Measurements from ENCODE around the gene HNRNPA0.
"Not testable (repeated sequence)": the region's sequence is repeated elsewhere in the genome, so short reads cannot be mapped to it uniquely, and the experiment has no call there.

HNRNPA0 gene
- 96.4 to 215 (median 173) reads per million in 9 experiments for total RNA-seq

GRCh38 chr5:137754188-137754960 lies at the start of gene HNRNPA0:
Gene HNRNPA0, minus strand, starts transcription at chr5:137754363. Its CDS starts 297 bp downstream, at chr5:137754066.
- Mint-ChIP-seq H3K27ac (peak within 1 kb of the TSS; percentile 100), H3K27me3 (peaks cover 8 to 14% of the 10 kb centered on the region in 2 donors), H3K36me3 (ENCODE audit: insufficient read depth) (peaks cover 49% of the 10 kb centered on the region), H3K4me1 (ENCODE audit: low read depth in 2 of 2) (peaks cover 22 to 23% of the 10 kb centered on the region in 2 donors), H3K9me3 (no peaks in the 10 kb centered on the region), H3K4me3 (peak within 1 kb of the TSS; percentile 95 to 98)
- DNase-seq (peak; percentile 95 to 96 (median 95)), ATAC-seq (replicated peaks) (peak; percentile 81)

DNA sequence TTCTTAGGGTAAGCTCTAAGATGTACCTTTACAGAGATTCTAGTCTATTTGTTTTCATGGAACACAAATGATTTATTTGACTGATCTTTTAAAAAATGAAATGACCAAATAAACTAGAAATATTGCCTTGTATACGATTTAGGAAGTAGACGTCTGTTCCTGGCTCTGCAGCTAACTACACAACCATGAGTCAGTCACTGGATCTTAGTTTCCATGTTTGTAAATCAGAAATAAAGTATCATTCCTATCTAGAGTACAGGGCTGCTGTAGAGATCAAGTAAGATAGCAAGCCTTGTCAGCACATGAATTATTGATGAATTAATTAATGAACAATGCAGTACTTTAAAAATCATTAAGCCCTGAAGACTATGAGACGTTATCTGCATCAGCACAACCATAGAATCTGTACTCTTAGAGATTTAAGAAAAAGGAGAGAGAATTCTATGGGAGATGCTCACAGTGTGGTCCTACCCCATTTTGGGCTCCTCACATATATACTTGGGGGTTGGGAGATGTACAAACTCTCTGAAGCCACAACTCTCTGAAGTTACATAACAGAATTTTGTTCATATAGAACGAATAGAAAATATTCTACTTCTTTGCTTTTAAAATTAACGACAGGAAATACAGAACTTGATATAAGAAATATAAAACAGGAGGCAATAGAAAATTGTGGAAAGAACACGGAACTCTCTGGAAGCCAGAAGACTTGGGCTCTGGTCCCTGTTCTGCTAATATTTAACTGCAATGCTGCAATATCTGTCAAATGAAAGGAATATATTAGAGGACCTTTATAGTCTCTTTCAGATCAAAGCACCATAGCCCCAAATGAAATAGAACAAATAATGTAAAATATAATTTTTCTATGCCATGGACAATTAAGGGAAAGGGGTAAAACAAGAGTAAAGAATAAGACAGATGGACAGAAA lies 48.4 kb upstream of the HNRNPA0 start:
- peaks cover 0 to 9% of the 10 kb centered on the region in 2 donors for H3K27me3 Mint-ChIP-seq

GRCh38 chr5:137800700-137801411 lies 46.7 kb upstream of the HNRNPA0 start:
- peaks cover 0 to 9% of the 10 kb centered on the region in 2 donors for H3K27me3 Mint-ChIP-seq
- H3K27ac Mint-ChIP-seq, result no peak overlapping the region
- H3K9me3 Mint-ChIP-seq, result no peaks in the 10 kb centered on the region
- H3K4me1 Mint-ChIP-seq (ENCODE audit: low read depth in 2 of 2), result no peaks in the 10 kb centered on the region
- H3K36me3 Mint-ChIP-seq (ENCODE audit: insufficient read depth), result no peaks in the 10 kb centered on the region
- no peak for DNase-seq
- no peak overlapping the region for H3K4me3 Mint-ChIP-seq
- ATAC-seq (replicated peaks), result no peak

More for the DNA sequence above, 48.4 kb upstream of the HNRNPA0 start:
- H3K9me3 Mint-ChIP-seq, result no peaks in the 10 kb centered on the region
- no peaks in the 10 kb centered on the region for H3K4me1 Mint-ChIP-seq (ENCODE audit: low read depth in 2 of 2)
- no peak overlapping the region for H3K4me3 Mint-ChIP-seq
- no peak overlapping the region for H3K27ac Mint-ChIP-seq
- ATAC-seq (replicated peaks) (no peak), DNase-seq (no peak)
- H3K36me3 Mint-ChIP-seq (ENCODE audit: insufficient read depth), result no peaks in the 10 kb centered on the region

DNA sequence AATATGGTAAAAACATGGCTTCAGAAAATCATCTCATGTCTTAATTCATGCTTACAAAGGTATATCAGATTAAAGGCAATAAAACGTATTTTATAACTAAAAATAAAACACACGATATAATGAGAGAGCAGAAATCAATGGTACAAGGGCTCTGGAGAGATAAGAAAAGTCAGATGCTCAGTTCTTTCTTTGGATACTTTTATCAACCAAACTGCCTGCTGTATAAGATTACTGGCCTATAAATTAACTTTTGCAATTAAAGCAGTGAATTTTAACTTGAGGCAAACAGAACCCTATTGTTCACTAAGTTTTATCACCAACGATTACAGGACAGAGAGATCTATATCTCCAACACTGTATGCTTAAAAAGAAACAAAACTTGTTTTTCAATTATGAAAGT lies 42.1 kb upstream of the HNRNPA0 start:
- DNase-seq, result no peak
- Mint-ChIP-seq H3K9me3 (no peaks in the 10 kb centered on the region), H3K27ac (no peak overlapping the region), H3K4me3 (no peak overlapping the region), H3K27me3 (no peaks in the 10 kb centered on the region), H3K36me3 (ENCODE audit: insufficient read depth) (no peaks in the 10 kb centered on the region), H3K4me1 (ENCODE audit: low read depth in 2 of 2) (no peaks in the 10 kb centered on the region)
- ATAC-seq (replicated peaks), result no peak

DNA sequence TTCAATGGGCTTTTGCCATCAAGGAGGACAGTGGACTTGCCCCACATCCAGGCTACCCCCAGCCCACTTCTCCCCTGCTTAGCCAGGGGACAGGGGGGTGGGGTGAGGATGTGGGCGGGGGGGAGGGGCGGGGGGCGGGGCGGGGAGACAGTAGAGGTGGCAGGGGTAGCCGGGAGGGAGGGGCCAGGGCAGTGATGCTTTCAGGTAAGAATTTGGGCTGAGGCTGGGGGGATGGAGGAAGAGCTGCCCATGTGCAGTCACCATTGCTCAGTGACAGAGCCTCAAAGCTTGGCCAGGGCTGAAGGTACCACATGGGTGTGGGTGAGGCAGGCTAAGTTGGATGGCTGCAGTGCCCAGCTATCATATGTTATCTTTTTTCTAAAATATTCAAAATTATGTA lies 40.7 kb upstream of the HNRNPA0 start:
- Mint-ChIP-seq H3K36me3 (ENCODE audit: insufficient read depth) (no peaks in the 10 kb centered on the region), H3K4me1 (ENCODE audit: low read depth in 2 of 2) (no peaks in the 10 kb centered on the region), H3K9me3 (no peaks in the 10 kb centered on the region), H3K27ac (no peak overlapping the region), H3K4me3 (no peak overlapping the region), H3K27me3 (no peaks in the 10 kb centered on the region)
- ATAC-seq (replicated peaks) (no peak), DNase-seq (no peak)

- H3K36me3 Mint-ChIP-seq (ENCODE audit: insufficient read depth), result no peaks in the 10 kb centered on the region
- H3K4me1 Mint-ChIP-seq (ENCODE audit: low read depth in 2 of 2), result no peaks in the 10 kb centered on the region
- peaks cover 0 to 2% of the 10 kb centered on the region in 2 donors for H3K27me3 Mint-ChIP-seq
- no peaks in the 10 kb centered on the region for H3K9me3 Mint-ChIP-seq
- DNase-seq (no peak), ATAC-seq (replicated peaks) (no peak)
- H3K4me3 Mint-ChIP-seq, result no peak overlapping the region
- no peak overlapping the region for H3K27ac Mint-ChIP-seq
These were observed 38.1 kb upstream of the HNRNPA0 start for GRCh38 chr5:137792303-137792702.

- H3K27ac Mint-ChIP-seq, result no peak overlapping the region
- no peaks in the 10 kb centered on the region for H3K4me1 Mint-ChIP-seq (ENCODE audit: low read depth in 2 of 2)
- H3K36me3 Mint-ChIP-seq (ENCODE audit: insufficient read depth), result no peaks in the 10 kb centered on the region
- DNase-seq (no peak), ATAC-seq (replicated peaks) (no peak)
- H3K27me3 Mint-ChIP-seq, result peaks cover 1 to 5% of the 10 kb centered on the region in 2 donors
- H3K4me3 Mint-ChIP-seq, result no peak overlapping the region
- no peaks in the 10 kb centered on the region for H3K9me3 Mint-ChIP-seq
These were observed 37.6 kb upstream of the HNRNPA0 start for GRCh38 chr5:137791799-137792198.

GRCh38 chr5:137791387-137791786 lies 37.2 kb upstream of the HNRNPA0 start:
- Mint-ChIP-seq H3K27ac (no peak overlapping the region), H3K27me3 (peaks cover 5 to 6% of the 10 kb centered on the region in 2 donors), H3K4me3 (no peak overlapping the region), H3K36me3 (ENCODE audit: insufficient read depth) (no peaks in the 10 kb centered on the region), H3K4me1 (ENCODE audit: low read depth in 2 of 2) (no peaks in the 10 kb centered on the region), H3K9me3 (no peaks in the 10 kb centered on the region)
- ATAC-seq (replicated peaks) (no peak), DNase-seq (no peak)

DNA sequence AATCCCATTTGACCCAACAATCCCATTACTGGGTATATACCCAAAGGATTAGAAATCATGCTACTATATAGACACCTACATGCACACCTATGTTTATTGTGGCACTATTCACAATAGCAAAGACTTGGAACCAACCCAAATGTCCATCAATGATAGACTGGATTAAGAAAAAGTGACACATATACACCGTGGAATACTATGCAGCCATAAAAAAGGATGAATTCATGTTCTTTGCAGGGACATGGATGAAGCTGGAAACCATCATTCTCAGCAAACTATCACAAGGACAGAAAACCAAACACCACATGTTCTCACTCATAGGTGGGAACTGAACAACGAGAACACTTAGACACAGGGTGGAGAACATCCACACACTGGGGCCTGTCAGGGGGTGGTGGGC lies 34.4 kb upstream of the HNRNPA0 start:
- not testable (repeated sequence) for H3K27ac Mint-ChIP-seq; H3K4me3 Mint-ChIP-seq; H3K4me1 Mint-ChIP-seq (ENCODE audit: low read depth in 2 of 2); H3K9me3 Mint-ChIP-seq; ATAC-seq (replicated peaks); DNase-seq; H3K36me3 Mint-ChIP-seq (ENCODE audit: insufficient read depth)
- peaks cover 17 to 33% of the 10 kb centered on the region in 2 donors for H3K27me3 Mint-ChIP-seq

GRCh38 chr5:137782984-137783536 lies 28.9 kb upstream of the HNRNPA0 start:
- no peaks in the 10 kb centered on the region for H3K36me3 Mint-ChIP-seq (ENCODE audit: insufficient read depth)
- ATAC-seq (replicated peaks) (no peak), DNase-seq (no peak)
- no peak overlapping the region for H3K4me3 Mint-ChIP-seq
- H3K4me1 Mint-ChIP-seq (ENCODE audit: low read depth in 2 of 2), result no peaks in the 10 kb centered on the region
- no peak overlapping the region for H3K27ac Mint-ChIP-seq
- H3K27me3 Mint-ChIP-seq, result peaks cover 17 to 33% of the 10 kb centered on the region in 2 donors
- no peaks in the 10 kb centered on the region for H3K9me3 Mint-ChIP-seq

DNA sequence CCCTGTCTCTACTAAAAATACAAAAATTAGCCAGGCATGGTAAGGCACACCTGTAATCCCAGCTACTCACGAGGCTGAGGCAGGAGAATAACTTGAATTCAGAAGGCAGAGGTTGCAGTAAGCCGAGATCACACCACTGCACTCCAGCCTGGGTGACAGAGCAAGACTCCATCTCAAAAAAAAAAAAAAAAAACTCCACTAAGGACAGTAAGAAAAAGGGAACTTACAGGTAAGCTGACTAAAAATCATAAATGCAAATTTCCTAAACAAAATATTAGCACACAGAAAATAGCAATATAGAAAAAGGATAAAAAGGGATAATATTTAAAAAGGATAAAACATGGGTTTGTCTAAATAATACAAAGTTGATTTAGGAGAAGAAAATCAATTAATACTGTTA lies 27.9 kb upstream of the HNRNPA0 start:
- DNase-seq (no peak), ATAC-seq (replicated peaks) (no peak)
- H3K27ac Mint-ChIP-seq, result no peak overlapping the region
- no peaks in the 10 kb centered on the region for H3K4me1 Mint-ChIP-seq (ENCODE audit: low read depth in 2 of 2)
- H3K27me3 Mint-ChIP-seq, result peaks cover 12 to 33% of the 10 kb centered on the region in 2 donors
- H3K4me3 Mint-ChIP-seq, result no peak overlapping the region
- no peaks in the 10 kb centered on the region for H3K9me3 Mint-ChIP-seq
- H3K36me3 Mint-ChIP-seq (ENCODE audit: insufficient read depth), result no peaks in the 10 kb centered on the region

- peaks cover 0 to 9% of the 10 kb centered on the region in 2 donors for H3K27me3 Mint-ChIP-seq
- no peaks in the 10 kb centered on the region for H3K4me1 Mint-ChIP-seq (ENCODE audit: low read depth in 2 of 2)
- no peak overlapping the region for H3K4me3 Mint-ChIP-seq
- DNase-seq (no peak), ATAC-seq (replicated peaks) (no peak)
- H3K27ac Mint-ChIP-seq, result no peak overlapping the region
- no peaks in the 10 kb centered on the region for H3K36me3 Mint-ChIP-seq (ENCODE audit: insufficient read depth)
- no peaks in the 10 kb centered on the region for H3K9me3 Mint-ChIP-seq
These were observed 24.8 kb upstream of the HNRNPA0 start for GRCh38 chr5:137778772-137779564.

All from effector memory CD8-positive, alpha-beta T cell (primary cell).